ENCODE data around the gene MELTF.
A peak's percentile ranks its signal among the peaks of the same experiment; 100 is the strongest.

MELTF gene

GRCh38 chr3:197008436-197009209 is 21.0 kb downstream of the MELTF start:
- DNase-seq, result no peak

- no peak for DNase-seq
Observed at GRCh38 chr3:197007953-197008352, 21.7 kb downstream of the MELTF start.

DNA sequence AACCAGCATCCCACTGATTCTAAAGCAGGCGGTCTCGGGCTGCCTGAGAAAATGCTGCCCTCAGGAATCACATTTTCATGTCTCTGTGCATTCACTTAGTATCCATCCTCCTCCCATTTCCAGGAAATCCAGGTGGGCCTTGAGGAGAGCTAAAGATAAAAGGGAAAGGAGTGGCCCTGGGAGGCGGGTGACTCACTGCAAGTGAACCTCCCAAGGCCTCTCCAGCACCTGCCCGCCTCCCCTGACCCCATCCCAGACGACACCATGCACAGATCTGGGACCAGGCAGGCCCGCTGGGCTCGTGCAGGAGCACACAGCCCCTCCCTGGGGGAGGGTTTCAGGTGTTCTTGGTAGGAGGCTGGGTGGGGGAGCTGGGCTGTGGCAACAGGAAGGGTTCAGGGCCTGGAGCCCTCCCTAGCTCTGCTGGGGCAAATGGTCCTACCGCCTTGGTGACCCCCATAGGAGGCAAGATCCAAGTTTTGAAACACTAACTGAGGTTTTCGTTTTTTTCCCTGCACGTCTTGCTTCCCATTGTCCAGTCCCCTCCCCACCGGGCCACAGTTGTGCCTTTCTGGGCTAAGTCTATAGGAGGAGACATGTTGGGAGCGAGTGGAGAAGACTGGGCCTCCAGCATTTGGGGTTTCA is 22.2 kb downstream of the MELTF start:
- DNase-seq, result no peak

GRCh38 chr3:197006860-197007259 is 22.8 kb downstream of the MELTF start:
- DNase-seq, result no peak

- no peak for DNase-seq
Observed at GRCh38 chr3:197006446-197006845, 23.2 kb downstream of the MELTF start.

GRCh38 chr3:197003461-197004385 is 25.9 kb downstream of the MELTF start:
- no peak for DNase-seq

DNA sequence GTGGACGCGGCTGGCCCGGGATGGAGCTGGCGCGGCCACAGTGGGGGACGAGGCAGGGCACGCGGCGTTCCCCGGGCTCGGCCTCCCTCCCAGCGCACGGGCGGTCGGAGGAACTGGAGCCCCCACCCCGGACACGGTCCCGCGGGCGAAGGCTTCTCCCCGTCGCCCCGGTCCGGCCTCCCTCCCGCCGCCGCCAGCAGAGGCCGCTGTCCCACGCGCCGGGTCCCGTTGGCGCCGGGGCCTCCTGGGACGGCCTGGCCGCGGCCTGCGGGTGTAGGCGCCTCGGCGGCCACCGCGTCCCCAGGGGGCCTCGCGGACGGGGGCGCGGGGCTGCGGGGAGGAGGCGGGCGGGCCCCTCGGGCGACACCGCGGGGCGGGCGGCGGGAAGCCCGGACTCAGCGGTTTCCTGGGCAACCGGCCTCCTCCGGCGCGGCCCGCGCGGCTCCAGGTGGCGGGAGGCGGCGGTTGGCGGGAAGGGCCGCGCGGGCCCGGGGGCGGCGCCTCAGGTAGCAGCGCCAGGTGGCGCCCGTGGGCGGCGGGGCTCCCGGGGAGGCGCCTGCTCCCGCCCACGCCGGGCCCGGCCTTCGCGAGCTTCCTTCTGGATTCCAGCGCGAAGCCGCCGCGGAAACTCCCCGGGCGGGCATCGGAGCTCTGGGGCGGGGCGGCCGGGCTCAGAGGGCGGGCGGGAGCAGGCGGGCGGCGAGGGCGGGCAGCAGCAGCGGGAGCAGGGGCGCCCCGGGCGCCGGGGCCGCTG is 26.7 kb downstream of the MELTF start:
- peak; percentile 78 for DNase-seq

DNA sequence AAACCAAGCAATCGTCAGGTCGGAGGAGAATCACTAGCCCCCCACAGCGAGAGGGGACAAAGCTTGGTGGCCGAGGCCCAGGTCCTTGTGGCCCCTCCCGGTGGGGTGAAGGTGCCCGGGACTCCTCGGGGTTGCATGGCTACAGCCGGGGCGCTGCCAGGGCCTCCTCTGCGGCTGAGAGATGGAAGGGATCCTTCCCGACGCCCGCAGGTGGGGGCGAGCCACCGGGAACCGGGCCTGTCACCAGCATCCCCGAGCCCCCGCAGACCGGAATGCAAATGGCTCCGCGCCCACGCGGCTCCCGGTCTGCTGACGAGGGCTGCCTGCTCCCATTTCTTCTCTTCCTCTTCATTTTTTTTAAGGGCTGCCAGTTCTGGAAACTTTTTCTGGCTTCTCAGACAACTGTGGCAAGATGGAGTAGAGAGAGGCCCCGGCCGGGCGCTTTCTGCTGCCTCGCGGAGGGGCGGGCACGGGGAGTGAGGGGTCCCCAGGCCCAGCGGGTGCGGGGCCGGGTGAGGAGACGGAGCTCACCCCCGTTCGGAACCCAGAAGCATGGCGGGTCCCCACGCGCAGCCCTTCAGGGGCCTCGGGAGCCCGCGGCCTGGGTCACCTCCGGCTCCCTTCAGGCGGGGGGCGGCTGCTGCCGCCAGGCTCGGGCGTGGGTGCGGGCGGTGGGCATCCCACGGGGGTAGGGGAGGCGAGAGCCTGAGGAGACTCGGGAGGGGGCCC is 27.5 kb downstream of the MELTF start:
- no peak for DNase-seq

DNA sequence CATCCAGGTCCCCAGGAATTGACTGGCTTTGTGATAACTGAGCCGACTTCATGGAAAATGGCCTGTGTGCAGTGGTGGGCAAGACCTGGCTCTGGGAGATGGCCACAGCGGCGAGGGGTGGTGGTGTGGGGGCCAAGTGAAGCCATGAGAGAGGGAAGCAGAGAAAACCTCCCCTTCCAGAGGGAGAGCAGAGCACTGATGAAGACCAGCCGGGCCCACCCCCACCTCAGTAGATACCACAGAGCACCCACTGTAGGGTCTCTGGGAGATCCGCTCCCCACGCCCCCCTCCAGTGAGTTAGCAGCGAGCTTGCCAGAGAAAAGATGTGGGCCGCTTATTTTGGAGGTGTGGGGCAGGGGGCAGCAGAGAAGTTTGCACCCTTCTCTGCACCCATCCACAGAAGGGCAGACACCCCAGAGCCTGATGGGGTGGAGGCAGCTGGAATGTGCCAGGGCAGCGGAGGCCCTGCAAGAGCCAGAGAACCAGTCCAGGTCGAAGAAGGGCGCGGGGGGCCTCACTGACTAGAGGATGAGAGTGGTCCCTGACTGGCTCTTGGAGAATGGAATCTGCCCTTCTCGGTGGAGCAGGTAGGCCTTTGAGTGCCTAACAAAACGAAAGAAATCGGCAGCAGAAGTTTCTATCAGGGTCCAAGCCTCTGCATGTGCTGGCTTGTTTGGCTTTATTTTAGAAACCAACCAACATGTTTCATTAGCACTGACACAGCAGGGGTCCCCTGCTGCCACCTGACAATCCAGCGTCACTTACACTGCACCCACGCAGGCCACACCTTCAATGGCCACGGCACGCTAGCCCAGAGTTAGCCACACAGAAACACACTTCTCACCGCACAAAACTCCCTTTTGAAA is 28.3 kb downstream of the MELTF start:
- no peak for DNase-seq

DNA sequence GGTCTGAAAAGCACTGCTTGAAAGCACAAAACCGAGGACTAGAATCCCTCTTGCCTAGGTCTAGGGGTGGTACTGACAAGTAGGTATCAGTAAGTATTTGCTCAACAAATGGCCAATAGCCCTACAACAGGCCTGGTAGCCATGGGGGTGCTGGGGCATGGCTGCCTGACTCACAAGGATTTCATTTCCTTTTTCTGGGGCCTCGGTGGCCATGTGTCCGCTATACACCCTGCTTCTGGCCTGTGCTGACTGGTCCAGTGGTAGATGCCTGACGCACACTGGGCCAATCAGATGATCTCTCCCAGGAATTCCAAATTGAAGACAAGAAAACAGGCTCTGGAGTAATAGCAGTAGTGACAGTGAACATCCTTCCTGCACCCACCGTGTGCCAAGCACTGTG is 29.4 kb downstream of the MELTF start:
- DNase-seq, result no peak

- no peak for DNase-seq
Observed at GRCh38 chr3:196998966-196999760, 30.5 kb downstream of the MELTF start.

DNA sequence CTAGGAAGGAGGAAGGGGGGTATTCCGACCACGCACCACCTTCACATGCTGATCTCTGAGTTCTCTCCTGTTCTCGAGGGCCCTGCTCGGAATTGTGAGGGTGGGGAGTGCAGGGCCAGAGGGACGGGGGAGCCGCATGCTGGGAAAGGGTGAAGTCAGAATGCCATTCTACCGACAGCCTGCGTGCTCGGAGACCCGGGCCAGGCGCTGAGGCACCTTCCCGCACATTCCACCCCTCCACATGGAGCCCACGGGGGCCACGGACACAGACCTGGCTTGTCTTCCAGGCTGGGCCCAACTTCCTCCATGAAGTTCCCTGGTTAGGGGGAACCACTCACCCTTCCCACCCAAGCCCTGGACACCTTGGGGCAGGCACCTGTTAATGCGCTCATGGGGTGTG is 32.3 kb downstream of the MELTF start:
- no peak for DNase-seq

- no peak for DNase-seq
Observed at GRCh38 chr3:196996454-196997265, 33.0 kb downstream of the MELTF start.

- no peak for DNase-seq
Observed at GRCh38 chr3:196995646-196996355, 33.8 kb downstream of the MELTF start.

- DNase-seq, result no peak
Observed at GRCh38 chr3:196995027-196995426, 34.6 kb downstream of the MELTF start.

DNA sequence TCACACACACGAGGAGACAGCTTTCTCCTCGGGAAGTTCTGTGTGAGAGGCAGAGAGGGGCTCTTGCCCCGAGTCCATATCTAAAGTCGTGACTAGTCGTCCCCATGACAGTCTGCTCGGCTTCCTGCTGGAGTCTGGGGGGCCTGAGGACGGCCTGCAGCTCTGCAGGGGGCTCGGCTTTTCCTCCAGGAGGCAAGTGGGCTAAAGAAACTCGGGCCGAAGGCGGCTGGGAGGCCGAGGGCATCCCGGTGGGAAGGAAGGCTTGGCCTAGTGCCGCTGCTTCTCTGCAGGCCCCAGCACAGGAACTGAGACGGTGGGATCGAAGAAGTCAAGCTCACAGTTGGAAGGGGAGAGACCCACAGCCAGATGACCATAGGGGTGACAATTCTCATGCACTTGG is 35.6 kb downstream of the MELTF start:
- DNase-seq, result no peak

DNA sequence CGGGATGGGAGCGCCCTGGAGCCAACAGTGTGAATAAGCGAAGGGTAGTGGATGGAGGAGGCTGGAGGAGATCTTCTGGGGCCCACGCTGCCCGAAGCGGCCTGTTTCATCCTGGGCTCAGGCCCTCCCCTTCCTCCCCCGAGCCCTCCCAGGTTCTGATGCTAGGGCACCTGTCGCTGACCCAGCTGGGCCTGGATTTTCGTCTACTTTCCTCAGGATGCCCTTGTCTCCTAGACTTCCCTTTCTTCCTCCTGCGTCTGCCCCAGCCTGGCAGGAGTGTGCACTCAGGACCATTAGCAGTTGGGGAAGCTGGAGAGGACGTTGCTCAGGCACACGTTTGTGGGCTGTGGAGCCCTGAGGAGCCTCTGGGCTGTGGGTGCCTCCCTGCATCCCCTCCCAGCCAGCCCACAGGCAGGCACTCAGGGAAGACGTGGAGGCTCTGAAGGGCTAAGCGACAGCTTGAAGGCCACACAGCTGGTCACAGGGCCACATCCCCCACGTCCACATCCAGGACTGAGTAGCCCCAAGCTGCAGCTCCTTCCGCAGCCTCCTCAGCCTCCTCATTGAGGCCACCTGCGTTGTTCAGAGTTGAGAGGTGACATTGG is 37.1 kb downstream of the MELTF start:
- no peak for DNase-seq

Measured in stimulated activated CD4-positive, alpha-beta T cell treated with anti-CD3 and anti-CD28 coated beads, Interleukin-4, amount 100 ng/mL, for 24 hours (primary cell).